Cardiac muscle cell (in vitro differentiated cells and primary cell): ENCODE data around the gene TBX21. TPM values are rescaled to one million over a fixed set of nuclear protein-coding genes. Genes with fewer than 3 reads are reported as not detected.

ENCODE experiments used
- DNase-seq, 2 donors: peaks; one replicate each; pipeline versions ENCODE4 v3.0.0 to v3.0.0-alpha.2; 2010 to 2017; ENCODE audit warnings: low read depth in 1 of 2, low spot score in 1 of 2
- H3K27ac ChIP-seq: fragments of 200-600 bp; sonication (generic); 2 replicates; pipeline ENCODE4 v1.5.1; 2016
- H3K27me3 ChIP-seq: fragments of 200-600 bp; sonication (generic); 2 replicates; pipeline ENCODE4 v1.6.0; 2016; ENCODE audit warnings: control low read depth
- H3K36me3 ChIP-seq: fragments of 200-600 bp; sonication (generic); 2 replicates; pipeline ENCODE4 v1.5.1; 2016; ENCODE audit warnings: control low read depth
- H3K4me1 ChIP-seq: fragments of 200-600 bp; sonication (generic); 2 replicates; pipeline ENCODE4 v1.8.1; 2017; ENCODE audit warnings: low read depth, mild to moderate bottlenecking, mixed run types
- H3K4me3 ChIP-seq: fragments of 200-600 bp; sonication (generic); 2 replicates; pipeline ENCODE4 v1.5.1; 2016; ENCODE audit warnings: mild to moderate bottlenecking
- H3K9me3 ChIP-seq: fragments of 200-600 bp; sonication (generic); 2 replicates; pipeline ENCODE4 v1.5.1; 2017; ENCODE audit warnings: low read depth, mild to moderate bottlenecking, control low read depth
- polyA plus RNA-seq: library from polyadenylated mRNA; unstranded; fragments of >200 nt; fragmentation: Nextera tagmentation; extraction: Ambion mirVana; gene quantifications from 2 replicates; pipeline ENCODE4 v1.2.1, GENCODE V29; 2016
- total RNA-seq: library from RNA; depleted of rRNA; stranded (reverse); fragments of >200 nt; gene quantifications from 2 replicates; pipeline ENCODE4 v1.2.3, GENCODE V29; 2016
- TF ChIP-seq, protein P1 (sequence below): IDR thresholded peaks from 2 replicates; pipeline ENCODE4 v1.5.1; 2012; ENCODE audit warnings: low read depth, mild to moderate bottlenecking, low read length

TBX21 gene
- total and polyA plus RNA-seq, 2 experiments from 2014 or later: 0.12 to 2.9 TPM

DNA sequence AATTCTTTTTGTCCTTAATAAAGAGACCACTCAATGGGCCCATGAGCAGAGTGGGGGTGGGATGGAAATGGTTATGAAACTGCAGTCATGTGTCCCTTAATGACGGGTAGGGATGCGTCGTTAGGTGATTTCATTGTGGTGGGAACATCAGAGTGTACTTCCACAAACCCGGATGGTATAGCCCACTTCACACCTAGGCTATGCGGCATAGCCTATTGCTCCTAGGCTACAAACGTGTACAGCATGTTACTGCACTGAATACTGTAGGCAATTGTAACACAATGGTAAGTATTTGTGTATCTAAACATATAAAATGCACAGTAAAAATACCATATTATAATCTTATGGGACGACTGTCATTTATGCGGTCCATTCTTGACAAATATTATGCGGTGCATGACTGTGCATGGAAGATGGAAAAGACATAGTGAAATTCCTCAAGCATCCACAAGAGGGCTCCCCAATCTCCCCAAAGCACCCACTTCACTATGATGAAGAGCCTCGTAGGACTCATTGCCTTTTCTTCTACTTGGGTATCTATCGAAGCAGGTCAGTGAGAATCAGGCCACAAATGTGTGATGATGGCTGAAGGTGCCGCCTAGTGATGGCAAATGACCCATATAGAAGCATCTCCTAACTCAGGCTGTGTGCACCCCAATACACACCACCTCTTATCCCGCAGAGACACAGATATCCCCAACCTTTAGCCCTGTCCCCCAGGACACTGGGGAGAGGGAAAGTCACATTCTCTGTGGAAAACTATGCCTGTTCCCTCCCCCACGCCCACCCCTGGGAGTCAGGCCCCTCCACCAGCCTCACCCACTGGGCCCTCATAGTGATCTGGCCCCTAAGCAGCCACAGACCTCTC, 43.5 kb downstream of the TBX21 start:
- Histone ChIP-seq H3K27me3 (peaks cover 33% of the 10 kb centered on the region), H3K27ac (no peak overlapping the region), H3K36me3 (no peaks in the 10 kb centered on the region), H3K4me1 (no peaks in the 10 kb centered on the region), H3K9me3 (no peaks in the 10 kb centered on the region), H3K4me3 (no peak overlapping the region)
- TF ChIP-seq, protein P1, sequence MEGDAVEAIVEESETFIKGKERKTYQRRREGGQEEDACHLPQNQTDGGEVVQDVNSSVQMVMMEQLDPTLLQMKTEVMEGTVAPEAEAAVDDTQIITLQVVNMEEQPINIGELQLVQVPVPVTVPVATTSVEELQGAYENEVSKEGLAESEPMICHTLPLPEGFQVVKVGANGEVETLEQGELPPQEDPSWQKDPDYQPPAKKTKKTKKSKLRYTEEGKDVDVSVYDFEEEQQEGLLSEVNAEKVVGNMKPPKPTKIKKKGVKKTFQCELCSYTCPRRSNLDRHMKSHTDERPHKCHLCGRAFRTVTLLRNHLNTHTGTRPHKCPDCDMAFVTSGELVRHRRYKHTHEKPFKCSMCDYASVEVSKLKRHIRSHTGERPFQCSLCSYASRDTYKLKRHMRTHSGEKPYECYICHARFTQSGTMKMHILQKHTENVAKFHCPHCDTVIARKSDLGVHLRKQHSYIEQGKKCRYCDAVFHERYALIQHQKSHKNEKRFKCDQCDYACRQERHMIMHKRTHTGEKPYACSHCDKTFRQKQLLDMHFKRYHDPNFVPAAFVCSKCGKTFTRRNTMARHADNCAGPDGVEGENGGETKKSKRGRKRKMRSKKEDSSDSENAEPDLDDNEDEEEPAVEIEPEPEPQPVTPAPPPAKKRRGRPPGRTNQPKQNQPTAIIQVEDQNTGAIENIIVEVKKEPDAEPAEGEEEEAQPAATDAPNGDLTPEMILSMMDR: peak; percentile 73
- DNase-seq: peak; percentile 57 to 63

DNA sequence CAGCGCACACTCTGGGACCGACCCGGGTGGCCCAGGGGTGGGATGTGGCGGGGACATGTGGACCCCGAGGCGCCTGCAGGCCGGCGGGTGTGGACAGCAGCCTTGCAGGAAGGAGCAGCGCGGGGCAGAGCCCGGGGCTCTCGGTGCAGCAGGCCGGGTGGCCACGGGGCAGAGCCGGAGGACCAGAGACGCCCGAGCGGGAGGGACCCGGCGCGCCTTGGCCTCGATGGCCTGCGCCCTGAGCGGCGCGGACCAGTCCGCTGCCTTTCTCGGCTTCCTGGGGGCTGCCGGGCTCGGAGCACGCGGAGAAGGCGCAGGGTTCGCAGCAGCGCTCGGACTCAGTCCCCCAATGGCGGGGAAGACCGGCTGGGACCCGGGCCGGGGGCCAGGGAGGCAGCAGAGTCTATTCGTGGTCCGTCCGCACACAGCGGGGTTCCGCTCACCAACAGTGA, 45.2 kb downstream of the TBX21 start:
- no peaks in the 10 kb centered on the region for H3K36me3 ChIP-seq
- no peak for DNase-seq
- no peak overlapping the region for H3K27ac ChIP-seq
- TF ChIP-seq, protein P1: no peak
- H3K9me3 ChIP-seq: no peaks in the 10 kb centered on the region
- peaks cover 31% of the 10 kb centered on the region for H3K27me3 ChIP-seq
- no peak overlapping the region for H3K4me3 ChIP-seq
- no peaks in the 10 kb centered on the region for H3K4me1 ChIP-seq

DNA sequence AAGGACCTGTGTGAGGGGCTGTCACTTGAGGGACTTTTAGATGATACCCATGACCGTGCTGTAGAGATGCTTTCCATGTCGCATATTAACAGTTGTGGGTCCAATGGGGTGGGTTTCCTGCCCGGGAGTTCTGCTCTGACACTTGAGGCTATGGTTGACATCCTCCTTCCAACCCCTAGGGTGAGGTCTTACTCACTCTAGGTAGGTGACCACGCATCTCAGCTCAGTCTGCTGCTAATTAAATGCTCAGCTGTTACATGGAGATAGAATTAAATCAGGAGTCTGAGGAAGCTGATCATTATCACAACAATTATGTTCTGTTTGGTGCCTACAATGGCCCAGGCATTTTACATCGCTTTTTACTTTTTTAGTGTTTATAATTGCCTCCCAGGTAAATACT, 48.4 kb downstream of the TBX21 start:
- TF ChIP-seq, protein P1: no peak
- Histone ChIP-seq H3K9me3 (no peaks in the 10 kb centered on the region), H3K27me3 (peaks cover 7% of the 10 kb centered on the region), H3K4me3 (no peak overlapping the region), H3K36me3 (no peaks in the 10 kb centered on the region), H3K27ac (no peak overlapping the region), H3K4me1 (no peaks in the 10 kb centered on the region)
- DNase-seq: no peak

DNA sequence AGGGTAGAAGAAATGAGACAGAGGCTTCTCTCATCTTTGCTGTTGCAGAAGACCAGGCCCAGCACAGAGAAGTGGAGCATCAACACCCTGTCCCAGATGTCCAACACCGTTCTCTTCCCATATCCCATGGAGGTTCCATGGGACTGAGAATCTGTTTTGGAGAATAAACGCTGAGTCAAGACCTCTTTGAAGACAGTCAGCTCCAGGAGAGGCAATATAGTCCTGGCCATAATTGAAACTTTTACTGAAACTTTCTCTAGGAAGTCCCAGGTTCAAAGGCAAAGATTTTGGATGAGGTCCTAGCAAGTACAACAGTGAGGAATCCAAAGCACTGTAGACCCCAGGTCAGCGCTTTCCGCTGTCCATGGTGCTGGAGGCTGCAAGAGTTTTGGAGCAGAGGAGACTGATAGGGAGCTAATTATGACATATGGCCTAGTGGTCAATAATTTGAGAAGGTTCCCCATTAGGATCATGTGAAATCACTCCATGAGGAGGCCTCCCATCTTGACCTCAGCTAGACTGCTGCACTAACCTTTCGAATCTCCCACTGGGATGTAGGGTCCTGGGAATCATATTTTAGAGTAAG, 52.6 kb downstream of the TBX21 start:
- TF ChIP-seq, protein P1: no peak
- H3K36me3 ChIP-seq: no peaks in the 10 kb centered on the region
- H3K4me3 ChIP-seq: no peak overlapping the region
- no peaks in the 10 kb centered on the region for H3K4me1 ChIP-seq
- H3K9me3 ChIP-seq: no peaks in the 10 kb centered on the region
- no peak overlapping the region for H3K27ac ChIP-seq
- DNase-seq: peak; percentile 55 to 85
- H3K27me3 ChIP-seq: peaks cover 45% of the 10 kb centered on the region

DNA sequence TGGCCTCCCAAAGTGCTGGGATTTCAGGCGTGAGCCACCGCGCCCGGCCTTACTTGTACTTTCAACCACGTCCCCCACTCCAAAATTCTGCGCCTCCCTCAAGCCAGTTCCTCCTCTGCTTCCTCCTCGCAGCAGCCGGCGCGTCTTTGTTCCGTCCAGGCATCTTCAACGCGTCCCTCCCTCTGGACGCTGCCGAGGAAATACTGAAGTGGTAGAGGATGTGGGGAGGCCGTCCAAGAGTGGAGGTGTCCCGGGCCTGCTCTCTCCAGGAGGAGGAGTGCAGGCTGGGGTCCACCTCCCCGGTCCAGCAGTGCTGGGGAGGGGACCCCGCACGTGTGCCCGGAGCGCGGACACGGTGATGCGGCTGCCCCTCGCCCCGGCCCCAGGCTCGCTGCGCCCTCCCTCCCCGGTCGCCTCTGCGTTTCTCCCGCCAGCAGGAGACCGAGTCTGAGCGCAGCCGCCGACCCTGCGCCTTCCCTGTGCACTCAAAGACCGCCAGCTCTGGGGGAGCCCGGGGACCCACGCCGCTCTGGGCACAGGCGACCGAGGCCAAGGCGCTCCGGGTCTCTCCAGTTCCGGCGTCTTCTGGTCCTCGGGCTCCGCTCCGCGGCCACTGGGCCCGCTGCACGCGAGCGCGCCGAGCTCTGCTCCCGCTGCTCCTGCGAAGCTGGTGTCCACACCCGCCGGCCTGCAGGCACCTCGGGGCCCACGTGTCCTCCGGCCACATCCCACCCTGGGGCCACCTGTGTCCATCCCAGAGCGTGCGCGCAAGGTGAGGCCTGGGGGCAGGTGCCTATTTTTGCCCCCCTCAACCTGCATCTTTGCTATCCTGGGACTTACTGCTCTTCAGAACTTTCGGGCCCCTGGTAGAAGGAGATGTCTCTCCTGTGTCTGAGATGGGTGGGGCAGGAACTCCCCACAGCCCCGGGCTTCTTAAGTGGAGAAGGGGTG, 56.9 kb downstream of the TBX21 start:
- Histone ChIP-seq H3K27me3 (peaks cover 81% of the 10 kb centered on the region), H3K9me3 (no peaks in the 10 kb centered on the region), H3K36me3 (no peaks in the 10 kb centered on the region), H3K27ac (no peak overlapping the region), H3K4me3 (peak overlapping the region; percentile 17), H3K4me1 (no peaks in the 10 kb centered on the region)
- peak; percentile 60 to 75 for DNase-seq
- TF ChIP-seq, protein P1: peak; percentile 57
